Trophoblast cell (in vitro differentiated cells and primary cell): ENCODE measurements around the gene RAI1.

Source experiments
- DNase-seq, 2 donors: peaks; one replicate each; pipeline ENCODE4 v3.0.0-alpha.2; 2016
- H2AFZ ChIP-seq: 2 replicates; pipeline ENCODE4 v1.6.1; 2013; ENCODE audit warnings: low read length, moderate library complexity, mild to moderate bottlenecking; ENCODE audit not compliant: insufficient read depth, poor library complexity
- H2AK5ac ChIP-seq: 2 replicates; pipeline ENCODE4 v1.6.1; 2013; ENCODE audit warnings: mild to moderate bottlenecking, low read length
- H2BK120ac ChIP-seq: 2 replicates; pipeline ENCODE4 v1.6.1; 2013; ENCODE audit warnings: low read length, mild to moderate bottlenecking, moderate library complexity; ENCODE audit not compliant: insufficient read depth, poor library complexity
- H2BK12ac ChIP-seq: 2 replicates; pipeline ENCODE4 v1.6.1; 2013; ENCODE audit warnings: mild to moderate bottlenecking, low read length, moderate library complexity
- H2BK5ac ChIP-seq: 2 replicates; pipeline ENCODE4 v1.6.1; 2013; ENCODE audit warnings: low read length, low read depth, moderate library complexity, mild to moderate bottlenecking; ENCODE audit not compliant: poor library complexity
- H3K14ac ChIP-seq: 2 replicates; pipeline ENCODE4 v1.6.1; 2013; ENCODE audit warnings: mild to moderate bottlenecking, low read length
- H3K18ac ChIP-seq: 2 replicates; pipeline ENCODE4 v1.6.1; 2013; ENCODE audit warnings: mild to moderate bottlenecking, low read length
- H3K23ac ChIP-seq: 2 replicates; pipeline ENCODE4 v1.6.1; 2013; ENCODE audit warnings: low read length
- H3K27ac ChIP-seq: 2 replicates; pipeline ENCODE4 v1.5.1; 2013; ENCODE audit warnings: low read depth, mild to moderate bottlenecking, inconsistent platforms, low read length, moderate library complexity
- H3K27me3 ChIP-seq: 2 replicates; pipeline ENCODE4 v1.6.1; 2013; ENCODE audit warnings: inconsistent platforms, mild to moderate bottlenecking, low read length, moderate library complexity; ENCODE audit not compliant: insufficient read depth
- H3K36me3 ChIP-seq, 2 experiments: 1 replicate in 1 of 2; 2 replicates in 1 of 2; pipeline ENCODE4 v1.6.1; 2013; ENCODE audit warnings: low read length in 2 of 2, mild to moderate bottlenecking in 2 of 2, moderate library complexity in 1 of 2; ENCODE audit not compliant: insufficient read depth in 2 of 2, control insufficient read depth in 1 of 2
- H3K4ac ChIP-seq: 2 replicates; pipeline ENCODE4 v1.6.1; 2013; ENCODE audit warnings: low read depth, mild to moderate bottlenecking, low read length, moderate library complexity
- H3K4me1 ChIP-seq, 2 experiments: 1 replicate in 1 of 2; 2 replicates in 1 of 2; pipeline ENCODE4 v1.6.1; 2013; ENCODE audit warnings: low read length in 2 of 2, mild to moderate bottlenecking in 2 of 2, moderate library complexity in 1 of 2; ENCODE audit not compliant: insufficient read depth in 2 of 2, control insufficient read depth in 1 of 2
- H3K4me2 ChIP-seq: 2 replicates; pipeline ENCODE4 v1.6.1; 2013; ENCODE audit warnings: inconsistent platforms, mild to moderate bottlenecking, low read length, moderate library complexity
- H3K4me3 ChIP-seq: 2 replicates; pipeline ENCODE4 v1.5.1; 2013; ENCODE audit warnings: mild to moderate bottlenecking, low read depth, low read length, inconsistent platforms
- H3K79me1 ChIP-seq: one replicate; pipeline ENCODE4 v1.6.1; 2013; ENCODE audit warnings: low read length
- H3K79me2 ChIP-seq: 2 replicates; pipeline ENCODE4 v1.6.1; 2013; ENCODE audit warnings: low read length, mild to moderate bottlenecking; ENCODE audit not compliant: control insufficient read depth, insufficient read depth, poor library complexity
- H3K9ac ChIP-seq: 2 replicates; pipeline ENCODE4 v1.6.1; 2013; ENCODE audit warnings: mild to moderate bottlenecking, low read length
- H3K9me3 ChIP-seq: 2 replicates; pipeline ENCODE4 v1.6.1; 2013; ENCODE audit warnings: low read depth, mild to moderate bottlenecking, control low read depth, inconsistent platforms, low read length; ENCODE audit not compliant: insufficient read depth
- H4K12ac ChIP-seq: 2 replicates; pipeline ENCODE4 v1.6.1; 2013; ENCODE audit warnings: low read depth, mild to moderate bottlenecking, low read length, moderate library complexity
- H4K8ac ChIP-seq: 2 replicates; pipeline ENCODE4 v1.6.1; 2013; ENCODE audit warnings: low read depth, mild to moderate bottlenecking, low read length, moderate library complexity
- H4K91ac ChIP-seq: one replicate; pipeline ENCODE4 v1.6.1; 2013; ENCODE audit warnings: low read depth, mild to moderate bottlenecking, low read length, moderate library complexity
- WGBS: extraction: QIAGEN DNeasy Blood & Tissue Kit; methylation state at CpG from one replicate; pipeline ENCODE4 v1.1.7; 2013; ENCODE audit warnings: missing lambda C conversion rate; ENCODE audit not compliant: insufficient read length, insufficient coverage; ENCODE audit errors: extremely low coverage; 5-methylcytosine and 5-hydroxymethylcytosine counted together

Gene RAI1

GRCh38 chr17:17692353-17693252 lies 11.3 kb downstream of the RAI1 start:
- no peak overlapping the region for H3K18ac ChIP-seq
- no peak overlapping the region for H3K4ac ChIP-seq
- no peak overlapping the region for H2BK12ac ChIP-seq
- H3K4me3 ChIP-seq = no peak overlapping the region
- peak overlapping the region; percentile 75 for H3K27ac ChIP-seq
- H3K14ac ChIP-seq = no peak overlapping the region
- peaks cover 23 to 40% of the 10 kb centered on the region in 2 experiments for H3K4me1 ChIP-seq
- H4K91ac ChIP-seq = no peak overlapping the region
- no peak overlapping the region for H3K23ac ChIP-seq
- no peak overlapping the region for H2AK5ac ChIP-seq
- H4K8ac ChIP-seq = no peak overlapping the region
- peaks cover 0 to 2% of the 10 kb centered on the region in 2 experiments for H3K36me3 ChIP-seq
- DNase-seq = no peak
- no peaks in the 10 kb centered on the region for H3K9me3 ChIP-seq
- H4K12ac ChIP-seq = no peak overlapping the region
- H2BK5ac ChIP-seq = no peak overlapping the region
- H2AFZ ChIP-seq = no peak overlapping the region
- no CpG with 5 or more reads among the region's 9 CpGs for WGBS
- peaks cover 14% of the 10 kb centered on the region for H3K79me1 ChIP-seq
- no peaks in the 10 kb centered on the region for H3K27me3 ChIP-seq
- peak overlapping the region; percentile 3 for H3K4me2 ChIP-seq
- peaks cover 13% of the 10 kb centered on the region for H3K79me2 ChIP-seq
- H2BK120ac ChIP-seq = no peak overlapping the region
- H3K9ac ChIP-seq = no peak overlapping the region

- H3K79me2 ChIP-seq = peaks cover 15% of the 10 kb centered on the region
- peaks cover 14% of the 10 kb centered on the region for H3K79me1 ChIP-seq
- H2BK120ac ChIP-seq = peak overlapping the region; percentile 28
- peaks cover 27 to 46% of the 10 kb centered on the region in 2 experiments for H3K4me1 ChIP-seq
- peak overlapping the region; percentile 31 for H2AFZ ChIP-seq
- H3K4me2 ChIP-seq = peak overlapping the region; percentile 82
- no CpG with 5 or more reads among the region's 23 CpGs for WGBS
- no peak overlapping the region for H3K9ac ChIP-seq
- H3K4ac ChIP-seq = peak overlapping the region; percentile 2
- H3K36me3 ChIP-seq = peaks cover 0 to 2% of the 10 kb centered on the region in 2 experiments
- H2BK5ac ChIP-seq = peak overlapping the region; percentile 5
- H3K18ac ChIP-seq = peak overlapping the region; percentile 16
- H2AK5ac ChIP-seq = peak overlapping the region; percentile 58
- peak overlapping the region; percentile 36 for H4K12ac ChIP-seq
- no peaks in the 10 kb centered on the region for H3K9me3 ChIP-seq
- peak overlapping the region; percentile 75 for H3K27ac ChIP-seq
- H3K4me3 ChIP-seq = no peak overlapping the region
- no peak overlapping the region for H3K23ac ChIP-seq
- H4K8ac ChIP-seq = peak overlapping the region; percentile 9
- H2BK12ac ChIP-seq = peak overlapping the region; percentile 50
- no peaks in the 10 kb centered on the region for H3K27me3 ChIP-seq
- peak overlapping the region; percentile 10 for H3K14ac ChIP-seq
- no peak for DNase-seq
- H4K91ac ChIP-seq = peak overlapping the region; percentile 49
Measured at GRCh38 chr17:17693253-17694168, 12.3 kb downstream of the RAI1 start.

GRCh38 chr17:17694169-17695081 lies 13.2 kb downstream of the RAI1 start:
- H4K8ac ChIP-seq = peak overlapping the region; percentile 78
- no CpG with 5 or more reads among the region's 90 CpGs for WGBS
- peak overlapping the region; percentile 82 for H3K4me2 ChIP-seq
- H3K79me2 ChIP-seq = peaks cover 15% of the 10 kb centered on the region
- H3K27ac ChIP-seq = peak overlapping the region; percentile 75
- peak; percentile 33 to 64 for DNase-seq
- peak overlapping the region; percentile 35 for H2BK120ac ChIP-seq
- H2AFZ ChIP-seq = peak overlapping the region; percentile 19
- H3K36me3 ChIP-seq = peaks cover 0 to 2% of the 10 kb centered on the region in 2 experiments
- no peak overlapping the region for H3K23ac ChIP-seq
- H2BK5ac ChIP-seq = peak overlapping the region; percentile 62
- peak overlapping the region; percentile 50 for H2BK12ac ChIP-seq
- peaks cover 14% of the 10 kb centered on the region for H3K79me1 ChIP-seq
- peaks cover 33 to 53% of the 10 kb centered on the region in 2 experiments for H3K4me1 ChIP-seq
- peak overlapping the region; percentile 73 for H3K4ac ChIP-seq
- peak overlapping the region; percentile 67 for H4K91ac ChIP-seq
- H3K9me3 ChIP-seq = no peaks in the 10 kb centered on the region
- peak overlapping the region; percentile 72 for H4K12ac ChIP-seq
- H3K18ac ChIP-seq = peak overlapping the region; percentile 77
- peak overlapping the region; percentile 58 for H2AK5ac ChIP-seq
- H3K9ac ChIP-seq = peak overlapping the region; percentile 81
- peak overlapping the region; percentile 76 for H3K4me3 ChIP-seq
- peak overlapping the region; percentile 68 for H3K14ac ChIP-seq
- peaks cover 2% of the 10 kb centered on the region for H3K27me3 ChIP-seq
